GM18526 (cell line): ENCODE results near the gene HBS1L.
A peak's percentile ranks its signal among the peaks of the same experiment; 100 is the strongest.

ENCODE experiments used
- POLR2A ChIP-seq: IDR thresholded peaks from 3 replicates; pipeline ENCODE4 v1.6.1; 2011; ENCODE audit not compliant: insufficient read length; ENCODE audit errors: extremely low read depth

Gene HBS1L

GRCh38 chr6:135054569-135055498, at the start of gene HBS1L:
Gene HBS1L (minus strand): TSS chr6:135054822. CDS start chr6:135054691, 131 bp downstream.
- TF ChIP-seq POLR2A = peak; percentile 87

GRCh38 chr6:135104199-135104598, 49.6 kb upstream of the HBS1L start:
- no peak for TF ChIP-seq POLR2A

- TF ChIP-seq POLR2A = no peak
These were observed 47.6 kb upstream of the HBS1L start for GRCh38 chr6:135102191-135102590.

GRCh38 chr6:135097172-135097571, 42.5 kb upstream of the HBS1L start:
- no peak for TF ChIP-seq POLR2A

- no peak for TF ChIP-seq POLR2A
These were observed 41.9 kb upstream of the HBS1L start for GRCh38 chr6:135096403-135097130.

GRCh38 chr6:135095716-135096115, 41.1 kb upstream of the HBS1L start:
- no peak for TF ChIP-seq POLR2A

GRCh38 chr6:135094403-135094821, 39.8 kb upstream of the HBS1L start:
- no peak for TF ChIP-seq POLR2A

GRCh38 chr6:135093578-135093977, 39.0 kb upstream of the HBS1L start:
- TF ChIP-seq POLR2A = no peak

GRCh38 chr6:135092724-135093123, 38.1 kb upstream of the HBS1L start:
- TF ChIP-seq POLR2A = no peak

GRCh38 chr6:135090819-135091218, 36.2 kb upstream of the HBS1L start:
- no peak for TF ChIP-seq POLR2A

GRCh38 chr6:135089901-135090300, 35.3 kb upstream of the HBS1L start:
- no peak for TF ChIP-seq POLR2A

GRCh38 chr6:135088818-135089809, 34.5 kb upstream of the HBS1L start:
- no peak for TF ChIP-seq POLR2A

GRCh38 chr6:135088281-135088680, 33.7 kb upstream of the HBS1L start:
- no peak for TF ChIP-seq POLR2A

GRCh38 chr6:135087803-135088202, 33.2 kb upstream of the HBS1L start:
- TF ChIP-seq POLR2A = no peak

GRCh38 chr6:135087403-135087802, 32.8 kb upstream of the HBS1L start:
- no peak for TF ChIP-seq POLR2A
